OCI-LY3 (cell line): ENCODE data around the gene PPA1.

Source experiments
- EZH2phosphoT487 ChIP-seq: fragments of 200-600 bp; shearing (Covaris generic); IDR thresholded peaks from 2 replicates; pipeline ENCODE4 v1.6.1; 2018; ENCODE audit warnings: antibody characterized with exemption, mixed run types, low read depth
- TF ChIP-seq, protein P1 (sequence below): fragments of 200-600, 300-600 bp; sonication (generic); IDR thresholded peaks from 2 replicates; pipeline ENCODE4 v1.5.1; 2014; ENCODE audit warnings: antibody characterized with exemption, low read length, low read depth

DNA sequence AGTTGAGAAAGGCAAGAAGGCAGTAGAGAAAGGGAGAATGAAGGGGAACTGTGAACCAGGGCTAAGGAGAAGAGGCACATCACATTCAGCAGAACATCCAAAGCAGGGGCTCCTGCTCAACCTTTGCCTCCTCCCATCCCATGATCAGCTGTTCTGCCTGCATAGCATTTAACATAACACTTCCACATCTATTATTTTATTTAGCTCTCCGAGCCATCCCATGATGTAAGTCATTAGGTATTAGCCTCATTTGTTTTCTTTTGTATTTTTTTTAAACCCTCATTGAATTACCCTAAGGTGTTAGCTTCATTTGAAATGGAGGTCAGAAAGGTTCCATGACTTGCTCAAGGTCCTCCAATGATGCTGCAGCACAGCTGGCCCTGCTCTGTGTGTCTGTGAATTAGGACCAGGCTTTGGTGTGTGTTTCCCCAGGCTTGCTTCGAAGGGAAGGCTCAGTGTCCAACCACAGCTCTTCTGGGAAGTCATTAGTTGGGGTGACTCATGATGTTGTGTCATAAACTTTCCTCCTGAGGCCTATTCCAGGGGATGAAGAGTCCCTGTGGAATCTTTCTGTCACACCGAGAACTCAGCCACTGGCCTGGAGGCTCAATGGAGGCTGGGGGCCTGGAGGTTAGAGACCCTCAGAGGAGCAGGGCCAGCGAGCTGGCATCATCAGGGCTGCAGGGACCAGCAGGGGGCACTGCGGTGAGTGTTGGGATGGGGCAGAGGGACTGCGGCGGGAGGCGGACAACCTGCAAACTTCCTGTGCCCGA lies 34.1 kb upstream of the PPA1 start:
- TF ChIP-seq, protein P1, sequence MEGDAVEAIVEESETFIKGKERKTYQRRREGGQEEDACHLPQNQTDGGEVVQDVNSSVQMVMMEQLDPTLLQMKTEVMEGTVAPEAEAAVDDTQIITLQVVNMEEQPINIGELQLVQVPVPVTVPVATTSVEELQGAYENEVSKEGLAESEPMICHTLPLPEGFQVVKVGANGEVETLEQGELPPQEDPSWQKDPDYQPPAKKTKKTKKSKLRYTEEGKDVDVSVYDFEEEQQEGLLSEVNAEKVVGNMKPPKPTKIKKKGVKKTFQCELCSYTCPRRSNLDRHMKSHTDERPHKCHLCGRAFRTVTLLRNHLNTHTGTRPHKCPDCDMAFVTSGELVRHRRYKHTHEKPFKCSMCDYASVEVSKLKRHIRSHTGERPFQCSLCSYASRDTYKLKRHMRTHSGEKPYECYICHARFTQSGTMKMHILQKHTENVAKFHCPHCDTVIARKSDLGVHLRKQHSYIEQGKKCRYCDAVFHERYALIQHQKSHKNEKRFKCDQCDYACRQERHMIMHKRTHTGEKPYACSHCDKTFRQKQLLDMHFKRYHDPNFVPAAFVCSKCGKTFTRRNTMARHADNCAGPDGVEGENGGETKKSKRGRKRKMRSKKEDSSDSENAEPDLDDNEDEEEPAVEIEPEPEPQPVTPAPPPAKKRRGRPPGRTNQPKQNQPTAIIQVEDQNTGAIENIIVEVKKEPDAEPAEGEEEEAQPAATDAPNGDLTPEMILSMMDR, result peak; percentile 28; the same call in 1 of the 2 replicates
- TF ChIP-seq EZH2phosphoT487, result no peak
